MM.1S (cell line): ENCODE results near the gene MAP3K1.

Experiments used
- DNase-seq: peaks from one replicate; pipeline ENCODE4 v3.0.0-alpha.2; 2015
- H2AFZ ChIP-seq: fragments of 300-600 bp; sonication (generic); 2 replicates; pipeline ENCODE4 v1.6.0; 2016; ENCODE audit warnings: antibody characterized with exemption, low read length
- H3F3A ChIP-seq: fragments of 300-600 bp; sonication (generic); 2 replicates; pipeline ENCODE4 v1.6.1; 2016; ENCODE audit warnings: mild to moderate bottlenecking, antibody characterized with exemption, low read length, moderate library complexity, mixed read lengths; ENCODE audit not compliant: insufficient read depth
- H3K27ac ChIP-seq: fragments of 300-600 bp; sonication (generic); 2 replicates; pipeline ENCODE4 v1.5.1; 2016; ENCODE audit warnings: mild to moderate bottlenecking, low read length
- H3K27me3 ChIP-seq: fragments of 300-600 bp; sonication (generic); replicated peaks from 2 replicates; pipeline ENCODE4 v1.6.0; 2016; ENCODE audit warnings: low read length; ENCODE audit not compliant: insufficient read depth
- H3K36me3 ChIP-seq: fragments of 300-600 bp; sonication (generic); replicated peaks from 2 replicates; pipeline ENCODE4 v1.6.1; 2016; ENCODE audit warnings: mild to moderate bottlenecking, low read length, mixed read lengths; ENCODE audit not compliant: insufficient read depth
- H3K4me1 ChIP-seq: fragments of 300-600 bp; sonication (generic); 2 replicates; pipeline ENCODE4 v1.6.1; 2016; ENCODE audit warnings: low read length, mixed read lengths
- H3K4me2 ChIP-seq: fragments of 300-600 bp; sonication (generic); 2 replicates; pipeline ENCODE4 v1.6.0; 2016; ENCODE audit warnings: low read depth, low read length
- H3K4me3 ChIP-seq: fragments of 300-600 bp; sonication (generic); 2 replicates; pipeline ENCODE4 v1.5.1; 2016; ENCODE audit warnings: low read length, mixed read lengths
- H3K79me2 ChIP-seq: fragments of 300-600 bp; sonication (generic); 2 replicates; pipeline ENCODE4 v1.6.1; 2016; ENCODE audit warnings: mixed run types, low read length, mixed read lengths
- H3K9ac ChIP-seq: fragments of 300-600 bp; sonication (generic); 2 replicates; pipeline ENCODE4 v1.6.1; 2016; ENCODE audit warnings: low read length, mixed read lengths
- H3K9me2 ChIP-seq: fragments of 300-600 bp; sonication (generic); replicated peaks from 2 replicates; pipeline ENCODE4 v1.6.1; 2016; ENCODE audit warnings: mild to moderate bottlenecking, low read length, mixed read lengths; ENCODE audit not compliant: insufficient read depth
- H3K9me3 ChIP-seq: fragments of 300-600 bp; sonication (generic); replicated peaks from 2 replicates; pipeline ENCODE4 v1.6.1; 2016; ENCODE audit warnings: mild to moderate bottlenecking, low read length, mixed read lengths; ENCODE audit not compliant: insufficient read depth
- H4K20me1 ChIP-seq: fragments of 300-600 bp; sonication (generic); 2 replicates; pipeline ENCODE4 v1.6.1; 2016; ENCODE audit warnings: mild to moderate bottlenecking, low read length, moderate library complexity, mixed read lengths; ENCODE audit not compliant: insufficient read depth
- EZH2 ChIP-seq: fragments of 300-600 bp; sonication (generic); optimal IDR thresholded peaks from 2 replicates; pipeline ENCODE3; 2017; ENCODE audit warnings: low read depth, mild to moderate bottlenecking, antibody characterized with exemption, low read length, mixed read lengths
- EZH2phosphoT487 ChIP-seq: fragments of 300-600 bp; sonication (generic); IDR thresholded peaks from 2 replicates; pipeline ENCODE4 v1.6.1; 2018; ENCODE audit warnings: antibody characterized with exemption, low read length
- TF ChIP-seq, protein P1 (sequence below): fragments of 300-600 bp; sonication (generic); IDR thresholded peaks from 2 replicates; pipeline ENCODE4 v1.5.1; 2016; ENCODE audit warnings: antibody characterized with exemption, low read length, mixed read lengths

The MAP3K1 gene

DNA sequence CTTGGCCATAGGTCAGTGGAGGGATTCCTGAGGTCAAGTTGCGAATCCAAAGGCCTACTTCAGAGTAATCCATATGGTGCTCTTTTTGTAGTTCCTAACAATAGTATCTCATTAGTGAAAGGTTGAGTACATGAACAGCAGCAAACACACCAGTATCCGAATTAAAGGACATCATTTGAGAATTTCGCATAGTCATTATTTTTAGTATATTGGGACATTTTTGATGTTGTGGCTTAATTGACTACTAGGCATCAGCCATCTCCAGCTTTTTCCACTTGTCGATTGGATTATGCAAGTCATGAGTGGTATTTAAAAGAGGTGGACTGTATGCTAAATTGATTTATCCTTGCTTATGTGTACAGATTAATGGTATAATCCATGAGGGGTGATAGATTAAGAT is 23.7 kb downstream of the MAP3K1 start:
- Histone ChIP-seq H3K4me3 (no peak overlapping the region), H3K4me1 (peaks cover 40% of the 10 kb centered on the region), H2AFZ (no peak overlapping the region), H3K79me2 (peaks cover 98% of the 10 kb centered on the region), H3K27me3 (no peaks in the 10 kb centered on the region), H4K20me1 (0 out of 2 replicates have a peak, but pooled peaks cover 3% of the 10 kb centered on the region), H3K4me2 (peak overlapping the region; percentile 87), H3F3A (peaks cover 13% of the 10 kb centered on the region; the same call in 1 of the 2 replicates), H3K27ac (peak overlapping the region; percentile 42; the same call in 1 of the 2 replicates), H3K36me3 (no peaks in the 10 kb centered on the region), H3K9me3 (no peaks in the 10 kb centered on the region), H3K9ac (peak overlapping the region; percentile 40; the same call in 1 of the 2 replicates), H3K9me2 (no peaks in the 10 kb centered on the region)
- no peak for DNase-seq
- TF ChIP-seq, protein P1, sequence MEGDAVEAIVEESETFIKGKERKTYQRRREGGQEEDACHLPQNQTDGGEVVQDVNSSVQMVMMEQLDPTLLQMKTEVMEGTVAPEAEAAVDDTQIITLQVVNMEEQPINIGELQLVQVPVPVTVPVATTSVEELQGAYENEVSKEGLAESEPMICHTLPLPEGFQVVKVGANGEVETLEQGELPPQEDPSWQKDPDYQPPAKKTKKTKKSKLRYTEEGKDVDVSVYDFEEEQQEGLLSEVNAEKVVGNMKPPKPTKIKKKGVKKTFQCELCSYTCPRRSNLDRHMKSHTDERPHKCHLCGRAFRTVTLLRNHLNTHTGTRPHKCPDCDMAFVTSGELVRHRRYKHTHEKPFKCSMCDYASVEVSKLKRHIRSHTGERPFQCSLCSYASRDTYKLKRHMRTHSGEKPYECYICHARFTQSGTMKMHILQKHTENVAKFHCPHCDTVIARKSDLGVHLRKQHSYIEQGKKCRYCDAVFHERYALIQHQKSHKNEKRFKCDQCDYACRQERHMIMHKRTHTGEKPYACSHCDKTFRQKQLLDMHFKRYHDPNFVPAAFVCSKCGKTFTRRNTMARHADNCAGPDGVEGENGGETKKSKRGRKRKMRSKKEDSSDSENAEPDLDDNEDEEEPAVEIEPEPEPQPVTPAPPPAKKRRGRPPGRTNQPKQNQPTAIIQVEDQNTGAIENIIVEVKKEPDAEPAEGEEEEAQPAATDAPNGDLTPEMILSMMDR: no peak
- TF ChIP-seq EZH2phosphoT487: no peak
- TF ChIP-seq EZH2: no peak

DNA sequence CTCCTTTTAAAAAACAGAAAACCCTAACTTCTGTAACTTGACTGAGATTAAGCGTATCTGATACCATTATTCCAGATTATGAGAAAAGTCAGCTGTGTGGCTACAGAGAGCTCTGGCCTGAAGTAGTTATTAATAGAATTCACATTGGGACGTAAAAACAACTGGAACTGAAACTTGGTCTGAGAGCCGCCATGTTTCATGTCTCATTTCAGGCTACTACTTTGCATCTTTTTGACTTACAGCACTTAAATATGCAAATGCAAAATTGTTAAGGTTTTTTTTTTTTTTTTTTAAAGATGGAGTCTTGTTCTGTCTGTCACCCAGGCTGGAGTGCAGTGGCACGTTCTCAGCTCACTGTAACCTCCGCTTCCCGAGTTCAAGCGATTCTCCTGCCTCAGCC is 25.2 kb downstream of the MAP3K1 start:
- H3K4me1 ChIP-seq: peaks cover 40% of the 10 kb centered on the region
- peaks cover 99% of the 10 kb centered on the region for H3K79me2 ChIP-seq

DNA sequence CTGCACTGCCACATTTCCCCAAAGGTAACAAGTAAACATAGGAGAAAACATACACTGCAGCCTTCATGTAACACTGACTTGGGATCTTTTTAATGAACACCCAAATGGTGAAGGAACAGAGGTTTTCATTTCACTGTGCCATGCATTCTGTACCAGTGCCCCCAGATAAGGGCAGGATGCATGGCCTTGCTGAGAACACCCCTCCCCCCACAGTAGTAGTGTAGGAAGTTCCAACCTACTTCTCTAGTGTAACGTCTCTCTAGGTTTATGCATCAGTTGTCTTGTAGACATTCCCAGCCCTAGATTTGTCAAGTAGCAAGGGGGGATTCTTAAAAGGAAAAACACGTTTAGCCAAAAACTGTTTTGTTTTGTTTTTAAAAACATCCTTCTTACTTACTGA is 29.9 kb downstream of the MAP3K1 start:
- no peak for DNase-seq
- H3K4me1 ChIP-seq: peaks cover 40% of the 10 kb centered on the region
- no peak overlapping the region for H2AFZ ChIP-seq
- no peak overlapping the region for H3K4me3 ChIP-seq
- no peak overlapping the region for H3K9ac ChIP-seq
- no peaks in the 10 kb centered on the region for H3K36me3 ChIP-seq
- no peaks in the 10 kb centered on the region for H3K9me2 ChIP-seq
- H4K20me1 ChIP-seq: peaks cover 10% of the 10 kb centered on the region
- H3K79me2 ChIP-seq: peaks cover 98% of the 10 kb centered on the region
- TF ChIP-seq EZH2phosphoT487 (no peak), EZH2 (no peak)
- TF ChIP-seq, protein P1: no peak
- no peaks in the 10 kb centered on the region for H3K9me3 ChIP-seq
- H3F3A ChIP-seq: no peaks in the 10 kb centered on the region; the same call in 1 of the 2 replicates
- H3K27me3 ChIP-seq: no peaks in the 10 kb centered on the region
- no peak overlapping the region for H3K27ac ChIP-seq
- no peak overlapping the region for H3K4me2 ChIP-seq

More for the DNA sequence above, 25.2 kb downstream of the MAP3K1 start:
- Histone ChIP-seq H2AFZ (no peak overlapping the region), H3K9ac (no peak overlapping the region), H3K4me3 (no peak overlapping the region), H3K27me3 (no peaks in the 10 kb centered on the region), H3K36me3 (no peaks in the 10 kb centered on the region), H3K9me2 (no peaks in the 10 kb centered on the region), H4K20me1 (peaks cover 9% of the 10 kb centered on the region; the same call in 1 of the 2 replicates), H3F3A (peaks cover 13% of the 10 kb centered on the region; the same call in 1 of the 2 replicates), H3K9me3 (no peaks in the 10 kb centered on the region), H3K27ac (peak overlapping the region; percentile 57; the same call in 1 of the 2 replicates), H3K4me2 (peak overlapping the region; percentile 23; the same call in 1 of the 2 replicates)
- DNase-seq: peak; percentile 87
- TF ChIP-seq EZH2phosphoT487: no peak
- TF ChIP-seq EZH2: no peak
- TF ChIP-seq, protein P1: no peak
